Right forelimb (tissue), 1 donor: Measurements from ENCODE around the gene RNU1-3.
"Not testable (repeated sequence)": the region's sequence is repeated elsewhere in the genome, so short reads cannot be mapped to it uniquely, and the experiment has no call there.

ENCODE experiments used
- DNase-seq: peaks from one replicate; pipeline ENCODE4 v3.0.0-alpha.2; 2018

RNU1-3 gene

GRCh38 chr1:16636551-16637195 lies 30.1 kb downstream of the RNU1-3 start:
- DNase-seq, result not testable (repeated sequence)

GRCh38 chr1:16635959-16636358 lies 30.8 kb downstream of the RNU1-3 start:
- not testable (repeated sequence) for DNase-seq

DNA sequence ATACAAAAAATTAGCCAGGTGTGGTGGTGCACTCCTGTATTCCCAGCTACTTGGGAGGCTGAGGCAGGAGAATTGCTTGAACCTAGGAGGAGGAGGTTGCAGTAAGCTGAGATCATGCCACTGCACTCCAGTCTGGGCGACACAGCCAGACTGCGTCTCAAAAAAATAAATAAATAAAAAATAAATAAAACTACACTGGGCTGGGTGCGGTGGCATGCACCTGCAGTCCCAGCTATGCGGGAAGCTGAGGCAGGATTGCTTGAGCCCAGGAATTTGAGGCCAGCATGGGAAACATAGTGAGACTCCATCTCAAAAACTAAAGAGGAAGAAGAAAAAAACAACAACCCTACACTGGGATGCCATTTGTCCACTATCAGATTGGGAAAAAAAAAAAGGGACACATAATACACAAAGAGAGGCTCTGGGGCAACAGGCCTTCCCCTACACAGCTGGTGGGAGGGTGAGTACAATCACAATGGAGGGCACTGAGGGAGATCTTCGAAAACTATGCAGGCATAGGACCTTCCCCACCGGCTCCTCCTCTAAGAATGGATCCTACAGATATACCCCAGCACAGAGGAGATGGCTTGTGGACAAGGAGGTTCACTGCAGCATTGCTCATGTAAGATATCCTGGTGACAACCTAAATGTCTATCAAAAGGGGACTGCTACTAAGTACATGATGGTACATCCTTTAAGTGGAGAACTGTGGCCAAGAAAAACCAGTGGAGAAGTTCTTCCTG lies 33.0 kb downstream of the RNU1-3 start:
- DNase-seq, result peak; percentile 40

GRCh38 chr1:16632044-16632850 lies 34.5 kb downstream of the RNU1-3 start:
- not testable (repeated sequence) for DNase-seq

DNA sequence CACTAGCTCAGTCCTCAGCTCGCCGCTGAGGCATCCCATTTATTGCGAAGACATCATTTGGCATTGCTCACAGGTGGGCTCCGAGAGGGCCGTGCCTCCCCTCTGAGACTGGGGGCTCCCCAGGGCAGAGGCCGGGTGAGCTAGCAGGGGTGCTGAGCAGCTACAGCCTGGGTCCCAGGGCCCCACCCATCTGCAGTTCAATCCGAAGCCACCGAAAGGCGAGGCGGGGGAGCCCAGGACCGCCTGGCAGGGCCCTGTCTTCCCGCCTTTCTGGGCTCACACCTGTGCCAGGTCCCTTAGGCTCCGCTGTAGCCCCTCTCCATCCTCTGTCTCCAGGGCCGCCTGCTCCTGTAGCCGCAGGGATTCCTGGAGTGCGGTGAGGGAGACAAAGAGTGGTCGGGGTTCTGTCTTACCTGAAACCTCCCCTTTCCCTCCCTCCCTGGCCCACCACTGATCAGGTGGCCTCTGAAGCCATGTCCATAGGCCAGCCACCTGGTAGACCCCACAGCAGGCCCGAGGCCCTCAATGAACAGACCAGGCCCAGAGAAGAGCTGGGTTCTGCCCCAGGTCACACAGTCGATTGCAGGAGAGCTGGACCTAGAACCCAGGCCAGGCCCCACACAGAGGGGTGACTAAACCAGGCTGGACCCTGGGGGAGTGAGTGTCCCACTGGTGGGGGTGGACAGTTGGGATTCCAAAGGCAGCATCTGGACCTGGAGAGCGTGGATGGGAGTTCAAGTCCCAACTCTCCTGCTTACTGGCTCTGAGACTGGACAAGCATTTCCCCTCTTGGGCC lies 35.3 kb downstream of the RNU1-3 start:
- DNase-seq, result peak; percentile 38

- DNase-seq, result peak; percentile 36
Measured at GRCh38 chr1:16630661-16631247, 36.0 kb downstream of the RNU1-3 start.

- DNase-seq, result peak; percentile 39
Measured at GRCh38 chr1:16629916-16630530, 36.7 kb downstream of the RNU1-3 start.

GRCh38 chr1:16628361-16629111 lies 38.2 kb downstream of the RNU1-3 start:
- DNase-seq, result no peak

GRCh38 chr1:16626409-16626983 lies 40.3 kb downstream of the RNU1-3 start:
- DNase-seq, result not testable (repeated sequence)

- DNase-seq, result no peak
Measured at GRCh38 chr1:16625497-16626408, 41.0 kb downstream of the RNU1-3 start.

DNA sequence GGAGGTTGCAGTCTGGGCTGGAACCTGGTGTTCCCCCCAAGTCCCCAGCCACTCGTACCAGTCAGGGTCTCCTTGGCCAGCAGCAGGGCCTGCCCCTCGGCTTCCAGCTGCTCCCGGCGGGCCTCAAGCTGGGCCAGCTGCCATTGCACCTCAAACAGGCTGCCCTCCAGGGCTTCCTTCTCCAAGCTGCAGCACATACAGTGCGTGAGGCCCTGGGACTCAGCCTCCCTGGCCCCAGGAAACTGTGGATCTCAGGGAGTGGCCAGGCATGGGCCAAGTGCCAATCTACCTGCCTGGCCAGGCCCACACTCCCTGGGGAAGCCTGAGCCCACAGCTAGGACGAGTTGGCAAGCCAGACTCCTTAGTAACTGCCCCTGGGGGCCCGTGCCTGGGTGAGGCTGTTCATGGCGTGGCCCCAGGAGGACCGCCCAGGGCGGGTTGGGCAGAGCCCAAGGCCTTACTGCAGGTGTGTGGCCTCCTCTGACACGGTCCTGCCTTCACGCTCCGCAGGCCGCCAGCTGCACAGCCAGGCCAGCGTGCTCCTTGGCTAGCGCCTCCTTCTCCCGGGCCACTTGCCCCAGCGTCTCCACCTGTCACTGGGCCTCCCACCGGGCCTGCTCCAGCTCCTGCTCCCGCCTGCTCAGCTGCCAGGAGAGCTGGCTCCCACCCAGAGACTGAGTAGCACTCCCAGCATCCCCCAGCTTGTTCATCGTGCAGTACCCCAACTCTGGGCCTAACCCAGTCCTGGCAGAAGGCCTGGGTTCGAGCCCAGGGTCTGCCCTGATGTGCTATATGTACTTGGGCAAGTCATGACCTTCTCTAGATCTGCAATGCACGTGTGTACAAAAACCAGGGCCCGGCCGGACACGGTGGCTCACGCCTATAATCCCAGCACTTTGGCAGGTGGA lies 42.7 kb downstream of the RNU1-3 start:
- peak; percentile 67 for DNase-seq

- DNase-seq, result not testable (repeated sequence)
Measured at GRCh38 chr1:16623337-16623736, 43.4 kb downstream of the RNU1-3 start.

- DNase-seq, result not testable (repeated sequence)
Measured at GRCh38 chr1:16621681-16622315, 45.0 kb downstream of the RNU1-3 start.

- no peak for DNase-seq
Measured at GRCh38 chr1:16621300-16621658, 45.5 kb downstream of the RNU1-3 start.

DNA sequence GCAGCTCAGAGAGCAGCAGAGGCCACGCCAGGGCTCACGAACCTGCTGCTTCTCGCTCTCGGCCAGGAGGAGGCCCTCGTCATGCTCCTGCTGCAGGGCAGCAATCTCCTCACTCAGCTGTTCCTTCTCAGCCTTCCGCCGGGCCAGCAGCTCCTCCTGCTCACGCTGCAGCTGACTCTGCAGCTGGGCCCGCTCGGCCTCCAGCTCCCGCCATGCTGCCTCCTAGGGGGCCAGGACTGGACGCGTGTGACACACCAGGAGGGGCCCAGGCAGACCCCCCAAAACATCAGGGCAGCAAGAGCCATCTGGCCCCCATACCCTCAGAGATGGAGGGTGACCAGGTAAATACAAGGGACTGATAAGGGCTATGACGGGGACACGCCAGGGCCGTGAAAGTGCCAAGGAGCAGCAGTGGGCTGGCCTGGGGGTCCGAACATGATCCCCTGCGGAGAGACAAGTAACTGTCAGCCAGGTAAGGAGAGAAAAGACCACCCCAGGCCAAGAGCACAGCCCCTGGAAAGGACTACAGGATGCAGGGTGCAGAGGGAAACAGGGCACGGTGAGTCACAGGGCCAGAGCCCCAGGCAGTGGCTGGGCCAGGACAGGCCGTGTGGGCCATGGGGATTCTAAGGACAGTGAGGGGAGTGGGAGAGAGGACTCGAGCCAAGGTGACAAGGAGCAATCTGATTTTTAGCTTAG lies 46.8 kb downstream of the RNU1-3 start:
- DNase-seq, result peak; percentile 68

DNA sequence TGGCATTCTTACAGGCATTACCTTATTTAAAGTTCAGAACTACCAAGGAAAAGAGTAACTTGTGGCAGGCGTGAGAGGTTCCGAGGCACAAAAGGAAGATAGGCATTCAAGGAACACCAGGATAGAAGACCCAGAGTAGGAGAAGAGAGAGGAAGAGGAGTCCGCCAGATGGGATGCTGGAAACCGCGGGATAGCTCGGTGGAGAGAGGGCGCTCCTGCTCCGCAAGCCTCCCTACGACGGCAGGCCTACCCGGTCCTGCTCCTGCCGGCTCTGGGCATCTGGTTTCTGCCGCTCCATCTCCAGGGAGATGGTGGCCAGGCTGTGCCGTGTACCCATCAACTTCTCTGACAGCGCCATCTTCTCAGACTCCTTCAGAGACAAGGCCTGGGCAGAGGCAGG lies 48.0 kb downstream of the RNU1-3 start:
- no peak for DNase-seq
